ENCODE results near the gene AP1S1. TPM values are rescaled to one million over a fixed set of nuclear protein-coding genes. Genes with fewer than 3 reads are reported as not detected.
"Not testable (repeated sequence)": the region's sequence is repeated elsewhere in the genome, so short reads cannot be mapped to it uniquely, and the experiment has no call there.

The AP1S1 gene
- total RNA-seq: 57.4 to 63.4 TPM (median 61.5 TPM) in 3 replicates

DNA sequence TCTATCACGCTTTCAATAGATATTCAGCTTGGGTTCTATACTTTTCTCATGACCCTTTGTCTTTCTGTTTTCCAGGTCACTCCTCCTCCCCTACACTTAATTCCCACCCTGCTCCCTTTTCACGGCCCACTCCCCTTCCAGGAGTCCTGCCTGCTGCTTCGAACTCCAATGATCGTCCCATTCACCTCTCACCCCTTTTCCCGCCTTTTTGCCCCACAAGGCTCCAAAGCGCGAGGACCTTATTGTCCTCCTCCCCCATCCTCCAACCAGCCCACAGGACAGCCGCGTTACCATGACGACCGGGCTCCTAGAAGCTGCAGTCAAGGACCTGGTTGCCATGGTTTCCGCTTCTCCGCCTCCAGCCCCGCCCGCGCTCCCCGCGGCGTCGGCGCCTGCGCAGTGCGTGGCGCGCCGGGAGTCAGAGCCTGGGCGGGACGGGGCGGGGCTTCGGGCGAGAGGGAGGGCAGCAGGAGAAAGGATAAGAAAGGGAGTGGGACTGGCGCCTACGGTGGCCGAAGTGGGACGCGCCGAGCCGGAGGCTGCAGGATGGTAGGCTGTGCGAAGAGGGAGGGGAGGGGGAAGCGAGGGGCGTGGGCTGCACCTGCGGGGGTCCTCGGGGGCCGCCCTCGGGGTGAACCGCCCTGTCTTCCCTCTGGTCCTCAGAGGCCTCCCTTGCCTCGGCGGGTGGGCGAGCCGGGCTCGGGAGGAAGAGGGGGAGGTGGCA is at the start of gene AP1S1:
TSS of gene AP1S1 (plus strand) at position 508 of the 724 bp plus-strand sequence. CDS start at position 547, 39 bp downstream.
- Mint-ChIP-seq H3K4me1 (peaks cover 14% of the 10 kb centered on the region), H3K36me3 (peaks cover 16% of the 10 kb centered on the region), H3K4me3 (peak within 1 kb of the TSS; percentile 80), H3K27me3 (ENCODE audit: low read depth) (peaks cover 2% of the 10 kb centered on the region), H3K9me3 (no peaks in the 10 kb centered on the region), H3K27ac (peak within 1 kb of the TSS; percentile 71)
- TF ChIP-seq, protein P1, sequence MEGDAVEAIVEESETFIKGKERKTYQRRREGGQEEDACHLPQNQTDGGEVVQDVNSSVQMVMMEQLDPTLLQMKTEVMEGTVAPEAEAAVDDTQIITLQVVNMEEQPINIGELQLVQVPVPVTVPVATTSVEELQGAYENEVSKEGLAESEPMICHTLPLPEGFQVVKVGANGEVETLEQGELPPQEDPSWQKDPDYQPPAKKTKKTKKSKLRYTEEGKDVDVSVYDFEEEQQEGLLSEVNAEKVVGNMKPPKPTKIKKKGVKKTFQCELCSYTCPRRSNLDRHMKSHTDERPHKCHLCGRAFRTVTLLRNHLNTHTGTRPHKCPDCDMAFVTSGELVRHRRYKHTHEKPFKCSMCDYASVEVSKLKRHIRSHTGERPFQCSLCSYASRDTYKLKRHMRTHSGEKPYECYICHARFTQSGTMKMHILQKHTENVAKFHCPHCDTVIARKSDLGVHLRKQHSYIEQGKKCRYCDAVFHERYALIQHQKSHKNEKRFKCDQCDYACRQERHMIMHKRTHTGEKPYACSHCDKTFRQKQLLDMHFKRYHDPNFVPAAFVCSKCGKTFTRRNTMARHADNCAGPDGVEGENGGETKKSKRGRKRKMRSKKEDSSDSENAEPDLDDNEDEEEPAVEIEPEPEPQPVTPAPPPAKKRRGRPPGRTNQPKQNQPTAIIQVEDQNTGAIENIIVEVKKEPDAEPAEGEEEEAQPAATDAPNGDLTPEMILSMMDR (IDR thresholded peaks at IDR 0.05; ENCODE audit: unreplicated experiment): no peak
- DNase-seq (ENCODE audit: low spot score in 2 of 2, unreplicated experiment in 2 of 2): peak; percentile 89 to 92

DNA sequence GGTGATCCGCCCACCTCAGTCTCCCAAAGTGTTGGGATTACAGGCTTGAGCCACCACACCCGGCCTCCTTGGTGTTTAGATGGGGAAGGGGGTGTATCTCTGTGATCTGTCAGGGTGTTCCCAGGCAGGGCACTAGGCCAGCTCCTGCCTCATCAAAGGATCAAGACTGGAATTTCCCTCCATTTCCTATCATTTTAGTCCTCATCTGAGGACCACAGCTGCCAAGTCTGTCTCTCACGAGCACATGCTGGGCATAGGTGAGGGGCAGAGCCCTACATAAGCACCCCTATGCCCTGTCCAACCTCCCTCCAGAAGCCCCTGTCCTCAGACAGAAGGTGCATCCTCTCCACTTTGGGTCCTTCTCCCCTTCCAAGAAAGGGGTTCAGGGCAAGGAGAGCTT is 49.5 kb upstream of the AP1S1 start:
- TF ChIP-seq, protein P1 (IDR thresholded peaks at IDR 0.05; ENCODE audit: unreplicated experiment): no peak
- Mint-ChIP-seq H3K9me3 (no peaks in the 10 kb centered on the region), H3K27me3 (ENCODE audit: low read depth) (no peaks in the 10 kb centered on the region), H3K4me3 (no peak overlapping the region), H3K36me3 (no peaks in the 10 kb centered on the region), H3K4me1 (peaks cover 11% of the 10 kb centered on the region), H3K27ac (no peak overlapping the region)
- no peak for DNase-seq (ENCODE audit: low spot score in 2 of 2, unreplicated experiment in 2 of 2)

DNA sequence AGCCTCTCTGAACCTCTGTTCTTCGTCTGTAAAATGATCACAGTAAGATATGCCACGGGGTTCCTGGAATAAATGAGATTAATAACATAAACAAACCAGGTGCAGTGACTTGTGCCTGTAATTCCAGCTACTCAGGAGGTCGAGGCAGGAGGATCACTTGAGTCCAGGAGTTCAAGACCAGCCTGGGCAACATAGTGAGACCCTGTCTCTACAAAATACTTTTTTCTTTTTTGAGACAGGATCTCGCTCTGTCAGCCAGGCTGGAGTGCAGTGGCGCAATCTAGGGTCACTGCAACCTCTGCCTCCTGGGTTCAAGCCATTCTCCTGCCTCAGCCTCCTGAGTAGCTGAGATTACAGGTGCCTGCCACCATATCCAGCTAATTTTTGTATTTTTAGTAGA is 49.0 kb upstream of the AP1S1 start:
- not testable (repeated sequence) for H3K9me3 Mint-ChIP-seq; H3K4me1 Mint-ChIP-seq; H3K4me3 Mint-ChIP-seq; H3K36me3 Mint-ChIP-seq; H3K27ac Mint-ChIP-seq; DNase-seq (ENCODE audit: low spot score in 2 of 2, unreplicated experiment in 2 of 2); H3K27me3 Mint-ChIP-seq (ENCODE audit: low read depth)

DNA sequence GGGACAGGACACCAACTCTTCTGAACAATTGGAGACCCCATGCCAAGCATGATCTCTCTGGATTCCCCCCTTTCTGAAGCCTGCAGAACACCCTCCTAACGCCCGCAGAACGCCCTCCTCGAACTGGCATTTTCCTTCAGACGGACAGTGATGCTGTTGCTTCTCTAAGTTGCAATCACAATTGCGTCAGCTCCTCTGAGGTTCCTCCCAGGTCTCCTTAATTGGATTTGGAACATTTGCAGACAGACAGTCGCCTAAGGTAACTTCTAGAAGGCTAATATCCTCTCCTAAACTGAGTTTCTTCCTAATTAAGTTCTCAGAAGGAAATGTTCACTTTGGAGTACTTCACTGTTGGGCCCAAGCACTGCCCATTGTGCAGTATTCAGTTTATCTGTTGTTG is 47.9 kb upstream of the AP1S1 start:
- DNase-seq (ENCODE audit: low spot score in 2 of 2, unreplicated experiment in 2 of 2): no peak
- H3K27ac Mint-ChIP-seq: no peak overlapping the region
- H3K4me3 Mint-ChIP-seq: no peak overlapping the region
- no peaks in the 10 kb centered on the region for H3K9me3 Mint-ChIP-seq
- H3K4me1 Mint-ChIP-seq: no peaks in the 10 kb centered on the region
- TF ChIP-seq, protein P1 (IDR thresholded peaks at IDR 0.05; ENCODE audit: unreplicated experiment): no peak
- no peaks in the 10 kb centered on the region for H3K36me3 Mint-ChIP-seq
- H3K27me3 Mint-ChIP-seq (ENCODE audit: low read depth): no peaks in the 10 kb centered on the region

DNA sequence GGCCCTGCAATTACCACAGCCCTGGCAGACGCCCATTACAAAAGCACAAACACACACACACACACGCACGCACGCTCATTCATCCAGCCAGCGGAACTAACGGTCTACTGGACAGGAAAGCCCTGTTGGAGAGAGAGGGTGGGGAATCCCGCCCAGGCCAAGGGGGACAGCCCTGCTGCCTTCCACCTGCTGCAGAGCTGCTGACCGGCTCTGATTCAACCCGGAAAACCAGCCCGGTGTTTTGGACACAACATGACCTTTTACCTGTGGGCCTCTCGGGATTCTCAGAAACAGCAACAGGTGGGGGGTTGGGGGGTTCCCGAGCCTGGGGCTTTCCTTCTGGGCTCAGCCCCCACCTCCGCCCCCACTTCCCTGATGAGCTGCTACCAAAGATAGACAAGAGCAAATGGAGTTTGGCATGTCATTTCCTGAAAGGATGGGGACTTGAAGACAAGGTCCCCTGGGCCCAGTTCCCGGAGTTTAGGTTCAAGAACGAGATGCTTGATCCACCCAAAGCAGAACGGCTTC is 45.9 kb upstream of the AP1S1 start:
- Mint-ChIP-seq H3K9me3 (no peaks in the 10 kb centered on the region), H3K36me3 (no peaks in the 10 kb centered on the region), H3K27me3 (ENCODE audit: low read depth) (no peaks in the 10 kb centered on the region), H3K4me1 (no peaks in the 10 kb centered on the region), H3K4me3 (no peak overlapping the region), H3K27ac (no peak overlapping the region)
- no peak for DNase-seq (ENCODE audit: low spot score in 2 of 2, unreplicated experiment in 2 of 2)
- TF ChIP-seq, protein P1 (IDR thresholded peaks at IDR 0.05; ENCODE audit: unreplicated experiment): no peak

DNA sequence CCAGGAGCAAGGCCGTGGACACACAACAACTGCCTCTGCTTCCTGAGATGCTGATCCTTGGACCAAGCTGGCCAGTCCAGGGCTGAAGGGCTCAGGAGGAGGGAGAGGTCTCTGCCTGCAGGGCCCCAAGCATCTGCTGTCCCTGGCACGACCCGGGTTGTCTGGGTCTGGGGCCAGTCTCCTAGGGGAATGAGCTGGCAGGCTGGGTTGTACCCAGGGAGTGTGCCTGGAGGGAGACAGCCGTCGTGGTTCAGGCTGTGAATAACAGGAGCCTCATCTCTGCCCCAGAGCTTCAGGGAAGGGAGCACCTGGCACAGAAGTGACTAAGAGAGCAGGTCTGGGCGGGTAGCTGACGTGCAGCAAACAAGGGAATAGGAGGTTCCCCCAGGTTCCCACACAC is 45.3 kb upstream of the AP1S1 start:
- no peak overlapping the region for H3K4me3 Mint-ChIP-seq
- H3K27ac Mint-ChIP-seq: no peak overlapping the region

More for the DNA sequence above, 45.3 kb upstream of the AP1S1 start:
- no peaks in the 10 kb centered on the region for H3K9me3 Mint-ChIP-seq
- H3K4me1 Mint-ChIP-seq: no peaks in the 10 kb centered on the region
- TF ChIP-seq, protein P1 (IDR thresholded peaks at IDR 0.05; ENCODE audit: unreplicated experiment): no peak
- no peak for DNase-seq (ENCODE audit: low spot score in 2 of 2, unreplicated experiment in 2 of 2)
- no peaks in the 10 kb centered on the region for H3K36me3 Mint-ChIP-seq
- no peaks in the 10 kb centered on the region for H3K27me3 Mint-ChIP-seq (ENCODE audit: low read depth)

Data from mesothelial cell of epicardium (in vitro differentiated cells).